SJCRH30 (cell line): Measurements from ENCODE around the gene METAP1D. TPM values are rescaled to one million over a fixed set of nuclear protein-coding genes. Genes with fewer than 3 reads are reported as not detected.
A peak's percentile ranks its signal among the peaks of the same experiment; 100 is the strongest.
"Not testable (repeated sequence)": the region's sequence is repeated elsewhere in the genome, so short reads cannot be mapped to it uniquely, and the experiment has no call there.

Source experiments
- DNase-seq, 2 experiments: peaks; one replicate each; pipeline ENCODE4 v3.0.0-alpha.2; 2015 to 2020
- H3K27ac ChIP-seq: fragments of 250-450 bp; sonication (Bioruptor Pico); 2 replicates; pipeline ENCODE4 v1.5.1; 2020; ENCODE audit warnings: mild to moderate bottlenecking, moderate library complexity
- H3K27me3 ChIP-seq: fragments of 250-450 bp; sonication (Bioruptor Pico); 2 replicates; pipeline ENCODE4 v1.5.1; 2020; ENCODE audit warnings: mild to moderate bottlenecking, moderate library complexity
- H3K36me3 ChIP-seq: fragments of 250-450 bp; sonication (Bioruptor Pico); 2 replicates; pipeline ENCODE4 v1.5.1; 2020; ENCODE audit warnings: mild to moderate bottlenecking, moderate library complexity
- H3K4me1 ChIP-seq: fragments of 250-450 bp; sonication (Bioruptor Pico); 2 replicates; pipeline ENCODE4 v1.5.1; 2020; ENCODE audit warnings: mild to moderate bottlenecking, moderate library complexity
- H3K4me3 ChIP-seq: fragments of 250-450 bp; sonication (Bioruptor Pico); 2 replicates; pipeline ENCODE4 v1.5.1; 2020; ENCODE audit warnings: mild to moderate bottlenecking, moderate library complexity
- H3K9me3 ChIP-seq: fragments of 250-450 bp; sonication (Bioruptor Pico); replicated peaks from 2 replicates; pipeline ENCODE4 v1.5.1; 2020; ENCODE audit warnings: mild to moderate bottlenecking, moderate library complexity
- total RNA-seq: library from RNA; depleted of rRNA; stranded (reverse); fragments of >200 nt; shearing (Covaris generic); gene quantifications from 2 replicates; pipeline ENCODE4 v1.2.3, GENCODE V29; 2014

The METAP1D gene
- total RNA-seq, 1 experiment from 2014 or later = 6.0 TPM

- no peak for DNase-seq
- Histone ChIP-seq H3K4me3 (no peak overlapping the region), H3K27ac (no peak overlapping the region), H3K4me1 (no peaks in the 10 kb centered on the region), H3K9me3 (no peaks in the 10 kb centered on the region), H3K27me3 (no peaks in the 10 kb centered on the region), H3K36me3 (peaks cover 37% of the 10 kb centered on the region)
Observed at GRCh38 chr2:171972329-171972982, 27.3 kb upstream of the METAP1D start.

GRCh38 chr2:171979103-171979502 lies 20.6 kb upstream of the METAP1D start:
- Histone ChIP-seq H3K36me3 (peaks cover 68% of the 10 kb centered on the region), H3K27ac (no peak overlapping the region), H3K9me3 (no peaks in the 10 kb centered on the region), H3K4me1 (no peaks in the 10 kb centered on the region), H3K4me3 (no peak overlapping the region), H3K27me3 (no peaks in the 10 kb centered on the region)
- DNase-seq = no peak

- not testable (repeated sequence) for H3K27me3 ChIP-seq, H3K4me3 ChIP-seq, H3K4me1 ChIP-seq, DNase-seq, H3K27ac ChIP-seq, H3K9me3 ChIP-seq
- peaks cover 45% of the 10 kb centered on the region for H3K36me3 ChIP-seq
Observed at GRCh38 chr2:171983924-171984323, 15.8 kb upstream of the METAP1D start.

- Histone ChIP-seq H3K36me3 (peaks cover 33% of the 10 kb centered on the region), H3K9me3 (no peaks in the 10 kb centered on the region), H3K27ac (no peak overlapping the region), H3K27me3 (no peaks in the 10 kb centered on the region), H3K4me3 (no peak overlapping the region), H3K4me1 (no peaks in the 10 kb centered on the region)
- no peak for DNase-seq
Observed at GRCh38 chr2:171985076-171985475, 14.7 kb upstream of the METAP1D start.

GRCh38 chr2:171986778-171987177 lies 13.0 kb upstream of the METAP1D start:
- Histone ChIP-seq H3K9me3 (no peaks in the 10 kb centered on the region), H3K36me3 (peaks cover 19% of the 10 kb centered on the region), H3K4me1 (no peaks in the 10 kb centered on the region), H3K27me3 (no peaks in the 10 kb centered on the region), H3K27ac (no peak overlapping the region), H3K4me3 (no peak overlapping the region)
- DNase-seq = no peak

- H3K9me3 ChIP-seq = no peaks in the 10 kb centered on the region
- H3K4me3 ChIP-seq = no peak overlapping the region
Observed at GRCh38 chr2:171991027-171991426, 8.7 kb upstream of the METAP1D start.

GRCh38 chr2:171995586-171995985 lies 4.2 kb upstream of the METAP1D start:
- Histone ChIP-seq H3K36me3 (no peaks in the 10 kb centered on the region), H3K4me3 (no peak overlapping the region), H3K27me3 (no peaks in the 10 kb centered on the region), H3K4me1 (peaks cover 5% of the 10 kb centered on the region; the same call in 1 of the 2 replicates), H3K9me3 (no peaks in the 10 kb centered on the region), H3K27ac (no peak overlapping the region)
- no peak for DNase-seq

More at GRCh38 chr2:171991027-171991426, 8.7 kb upstream of the METAP1D start:
- DNase-seq = no peak
- no peaks in the 10 kb centered on the region for H3K4me1 ChIP-seq
- H3K27ac ChIP-seq = no peak overlapping the region
- no peaks in the 10 kb centered on the region for H3K36me3 ChIP-seq
- H3K27me3 ChIP-seq = no peaks in the 10 kb centered on the region

GRCh38 chr2:171996021-171996420 lies 3.7 kb upstream of the METAP1D start:
- H3K9me3 ChIP-seq = no peaks in the 10 kb centered on the region
- H3K4me1 ChIP-seq = peaks cover 5% of the 10 kb centered on the region; the same call in 1 of the 2 replicates
- H3K27me3 ChIP-seq = no peaks in the 10 kb centered on the region
- H3K4me3 ChIP-seq = no peak overlapping the region
- DNase-seq = no peak
- no peak overlapping the region for H3K27ac ChIP-seq
- H3K36me3 ChIP-seq = no peaks in the 10 kb centered on the region

- not testable (repeated sequence) for H3K4me3 ChIP-seq
Observed at GRCh38 chr2:171997031-171997430, 2.7 kb upstream of the METAP1D start.

GRCh38 chr2:171999161-171999560 lies 592 bp upstream of the METAP1D start:
- Histone ChIP-seq H3K27me3 (no peaks in the 10 kb centered on the region), H3K4me3 (peak overlapping the region; percentile 73), H3K4me1 (peaks cover 5% of the 10 kb centered on the region; the same call in 1 of the 2 replicates), H3K27ac (no peak overlapping the region), H3K36me3 (no peaks in the 10 kb centered on the region), H3K9me3 (no peaks in the 10 kb centered on the region)
- DNase-seq = peak in 1 of 2 experiments; percentile 6

More at GRCh38 chr2:171997031-171997430, 2.7 kb upstream of the METAP1D start:
- not testable (repeated sequence) for H3K4me1 ChIP-seq, DNase-seq, H3K36me3 ChIP-seq, H3K27me3 ChIP-seq, H3K9me3 ChIP-seq, H3K27ac ChIP-seq

- peak in 1 of 2 experiments; percentile 5 for DNase-seq
- peak overlapping the region; percentile 73 for H3K4me3 ChIP-seq
- no peaks in the 10 kb centered on the region for H3K9me3 ChIP-seq
- peaks cover 5% of the 10 kb centered on the region; the same call in 1 of the 2 replicates for H3K4me1 ChIP-seq
- no peaks in the 10 kb centered on the region for H3K36me3 ChIP-seq
- no peaks in the 10 kb centered on the region for H3K27me3 ChIP-seq
- peak overlapping the region; percentile 62 for H3K27ac ChIP-seq
Observed at GRCh38 chr2:172000696-172001361, 1.1 kb downstream of the METAP1D start.

GRCh38 chr2:172007372-172007771 lies 7.6 kb downstream of the METAP1D start:
- no peaks in the 10 kb centered on the region for H3K9me3 ChIP-seq
- no peak overlapping the region for H3K27ac ChIP-seq
- H3K4me1 ChIP-seq = no peaks in the 10 kb centered on the region; the same call in 1 of the 2 replicates
- H3K4me3 ChIP-seq = no peak overlapping the region
- no peaks in the 10 kb centered on the region for H3K27me3 ChIP-seq
- no peak for DNase-seq
- H3K36me3 ChIP-seq = no peaks in the 10 kb centered on the region

- H3K36me3 ChIP-seq = no peaks in the 10 kb centered on the region
- DNase-seq = no peak
- H3K9me3 ChIP-seq = no peaks in the 10 kb centered on the region
- H3K4me1 ChIP-seq = peaks cover 9% of the 10 kb centered on the region
- H3K27ac ChIP-seq = no peak overlapping the region
- H3K27me3 ChIP-seq = no peaks in the 10 kb centered on the region
- H3K4me3 ChIP-seq = no peak overlapping the region
Observed at GRCh38 chr2:172009823-172010222, 10.1 kb downstream of the METAP1D start.

- Histone ChIP-seq H3K27me3 (no peaks in the 10 kb centered on the region), H3K9me3 (no peaks in the 10 kb centered on the region), H3K4me1 (peaks cover 9% of the 10 kb centered on the region), H3K36me3 (no peaks in the 10 kb centered on the region), H3K27ac (peak overlapping the region; percentile 18), H3K4me3 (peak overlapping the region; percentile 39)
- peak; percentile 46 to 68 for DNase-seq
Observed at GRCh38 chr2:172011812-172012575, 12.2 kb downstream of the METAP1D start.
